Smooth muscle cell (in vitro differentiated cells): ENCODE results near the gene PODNL1. TPM values are rescaled to one million over a fixed set of nuclear protein-coding genes. Genes with fewer than 3 reads are reported as not detected.

Source experiments
- DNase-seq: peaks from one replicate; lab custom pipeline; 2025; ENCODE audit not compliant: unreplicated experiment; lab: John Stamatoyannopoulos, UW
- H2AFZ ChIP-seq: fragments of 200-600 bp; sonication (generic); 2 replicates; pipeline ENCODE4 v1.6.0; 2016; ENCODE audit warnings: antibody characterized with exemption, low read depth, mild to moderate bottlenecking
- H3F3A ChIP-seq: fragments of 200-600 bp; sonication (generic); 2 replicates; pipeline ENCODE4 v1.6.0; 2017; ENCODE audit warnings: antibody characterized with exemption, low read depth
- H3K27ac ChIP-seq: fragments of 200-600 bp; sonication (generic); 2 replicates; pipeline ENCODE4 v1.5.1; 2016; ENCODE audit warnings: low read depth, mild to moderate bottlenecking
- H3K27me3 ChIP-seq: fragments of 200-600 bp; sonication (generic); 2 replicates; pipeline ENCODE4 v1.6.1; 2016; ENCODE audit warnings: low read depth, mild to moderate bottlenecking
- H3K36me3 ChIP-seq: fragments of 200-600 bp; sonication (generic); 2 replicates; pipeline ENCODE4 v1.5.1; 2016; ENCODE audit warnings: low read depth
- H3K4me1 ChIP-seq: fragments of 200-600 bp; sonication (generic); 2 replicates; pipeline ENCODE4 v1.5.1; 2016; ENCODE audit warnings: low read depth
- H3K4me2 ChIP-seq: fragments of 200-600 bp; sonication (generic); 2 replicates; pipeline ENCODE4 v1.6.0; 2016; ENCODE audit warnings: mild to moderate bottlenecking
- H3K4me3 ChIP-seq: fragments of 200-600 bp; sonication (generic); 2 replicates; pipeline ENCODE4 v1.5.1; 2016; ENCODE audit warnings: mild to moderate bottlenecking
- H3K79me2 ChIP-seq: fragments of 200-600 bp; sonication (generic); 2 replicates; pipeline ENCODE4 v1.6.0; 2016; ENCODE audit warnings: low read depth, mild to moderate bottlenecking
- H3K9ac ChIP-seq: fragments of 200-600 bp; sonication (generic); 2 replicates; pipeline ENCODE4 v1.6.0; 2016; ENCODE audit warnings: low read depth
- H3K9me3 ChIP-seq: fragments of 200-600 bp; sonication (generic); replicated peaks from 2 replicates; pipeline ENCODE4 v1.5.1; 2016; ENCODE audit warnings: low read depth
- H4K20me1 ChIP-seq: fragments of 200-600 bp; sonication (generic); 2 replicates; pipeline ENCODE4 v1.6.0; 2016; ENCODE audit warnings: low read depth
- CTCF ChIP-seq: fragments of 200-600 bp; sonication (generic); IDR thresholded peaks from 2 replicates; pipeline ENCODE4 v1.5.1; 2017; ENCODE audit warnings: borderline replicate concordance, mild to moderate bottlenecking, antibody characterized with exemption; ENCODE audit not compliant: insufficient read depth, poor library complexity, severe bottlenecking
- WGBS: methylation state at CpG from one replicate; pipeline ENCODE4 v1.1.7; 2016; ENCODE audit warnings: low lambda C conversion rate; 5-methylcytosine and 5-hydroxymethylcytosine counted together
- polyA plus RNA-seq: library from polyadenylated mRNA; unstranded; fragments of >200 nt; fragmentation: Nextera tagmentation; extraction: Ambion mirVana; gene quantifications from 2 replicates; pipeline ENCODE4 v1.2.1, GENCODE V29; 2016
- total RNA-seq: library from RNA; depleted of rRNA; stranded (reverse); fragments of >200 nt; gene quantifications from 2 replicates; pipeline ENCODE4 v1.2.3, GENCODE V29; 2014

PODNL1 gene
- total and polyA plus RNA-seq, 2 experiments from 2014 or later = 8.9 to 53.9 TPM

- no peaks in the 10 kb centered on the region for H3K36me3 ChIP-seq
- no peak for DNase-seq
- H3F3A ChIP-seq = peaks cover 9% of the 10 kb centered on the region
- H3K4me2 ChIP-seq = peak overlapping the region; percentile 83
- no peaks in the 10 kb centered on the region for H3K27me3 ChIP-seq
- peak overlapping the region; percentile 13 for H3K4me3 ChIP-seq
- no peaks in the 10 kb centered on the region for H4K20me1 ChIP-seq
- 76% methylated on average over 33 of the region's 55 CpGs for WGBS
- H3K4me1 ChIP-seq = peaks cover 13% of the 10 kb centered on the region
- H3K79me2 ChIP-seq = no peaks in the 10 kb centered on the region
- H2AFZ ChIP-seq = no peak overlapping the region
- no peak overlapping the region for H3K9ac ChIP-seq
- H3K9me3 ChIP-seq = no peaks in the 10 kb centered on the region
- no peak overlapping the region for H3K27ac ChIP-seq
- no peak for TF ChIP-seq CTCF
These were observed 23.8 kb upstream of the PODNL1 start for GRCh38 chr19:13961826-13962698.

GRCh38 chr19:13960863-13961784 is 22.9 kb upstream of the PODNL1 start:
- WGBS = 94% methylated on average over 38 of the region's 39 CpGs
- TF ChIP-seq CTCF = no peak

GRCh38 chr19:13959962-13960862 is 22.0 kb upstream of the PODNL1 start:
- Histone ChIP-seq H3K4me1 (peaks cover 13% of the 10 kb centered on the region), H3K36me3 (no peaks in the 10 kb centered on the region), H3K9ac (no peak overlapping the region), H3K9me3 (no peaks in the 10 kb centered on the region), H3K27ac (no peak overlapping the region), H3F3A (peaks cover 9% of the 10 kb centered on the region), H2AFZ (no peak overlapping the region), H3K4me3 (no peak overlapping the region), H3K27me3 (no peaks in the 10 kb centered on the region), H3K79me2 (no peaks in the 10 kb centered on the region), H3K4me2 (no peak overlapping the region), H4K20me1 (no peaks in the 10 kb centered on the region)
- no peak for DNase-seq
- WGBS = 93% methylated on average over 27 of the region's 27 CpGs
- peak; percentile 27 for TF ChIP-seq CTCF

More at GRCh38 chr19:13960863-13961784, 22.9 kb upstream of the PODNL1 start:
- H3K4me1 ChIP-seq = peaks cover 13% of the 10 kb centered on the region
- H3K36me3 ChIP-seq = no peaks in the 10 kb centered on the region
- H2AFZ ChIP-seq = no peak overlapping the region
- H4K20me1 ChIP-seq = no peaks in the 10 kb centered on the region
- H3K4me3 ChIP-seq = no peak overlapping the region
- no peak overlapping the region for H3K9ac ChIP-seq
- no peak for DNase-seq
- H3K4me2 ChIP-seq = no peak overlapping the region
- H3F3A ChIP-seq = peaks cover 9% of the 10 kb centered on the region
- H3K9me3 ChIP-seq = no peaks in the 10 kb centered on the region
- no peaks in the 10 kb centered on the region for H3K27me3 ChIP-seq
- no peaks in the 10 kb centered on the region for H3K79me2 ChIP-seq
- H3K27ac ChIP-seq = no peak overlapping the region
